Astrocyte of the spinal cord (primary cell): Measurements from ENCODE around the gene SLX4IP.

ENCODE experiments used
- DNase-seq: peaks from one replicate; pipeline ENCODE4 v3.0.0; 2011; ENCODE audit warnings: low read depth, low spot score
- H3K4me3 ChIP-seq: 2 replicates; pipeline ENCODE4 v1.5.1; 2011; ENCODE audit warnings: low read depth, mild to moderate bottlenecking, low read length, moderate library complexity
- in situ Hi-C: cut with HindIII; loops from 2 replicates; pipeline ENCODE4 v1.10.0; 2017; ENCODE audit warnings: low sequenced_read_pairs
- TF ChIP-seq, protein P1 (sequence below): IDR thresholded peaks from 2 replicates; pipeline ENCODE4 v1.5.1; 2012; ENCODE audit warnings: low read depth, mild to moderate bottlenecking, low read length, inconsistent platforms

SLX4IP gene

DNA sequence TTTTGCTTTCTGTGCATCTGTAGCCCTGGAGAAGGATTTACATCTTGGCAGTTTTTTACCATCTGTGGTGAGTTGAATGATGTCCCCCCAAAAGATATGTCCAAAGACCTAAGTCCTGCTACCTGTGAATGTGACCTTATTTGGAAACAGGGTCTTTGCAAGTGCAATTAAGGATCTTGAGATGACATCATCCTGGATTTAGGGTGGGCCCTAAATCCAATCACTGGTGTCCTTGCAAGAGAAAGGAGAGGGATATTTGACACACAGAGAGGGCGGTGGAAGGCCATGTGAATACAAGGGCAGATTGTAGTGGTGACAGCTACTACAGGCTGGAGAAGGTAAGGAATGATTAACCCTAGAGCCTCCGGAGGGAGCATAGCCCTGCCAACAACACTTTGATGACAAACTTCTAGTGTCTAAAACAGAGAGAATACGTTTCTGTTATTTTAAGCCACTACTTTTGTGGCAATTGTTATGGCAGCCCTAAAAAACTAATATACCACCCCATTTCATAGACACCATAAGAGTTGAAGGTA is 36.2 kb upstream of the SLX4IP start:
- in situ Hi-C loops = no loop called here
- TF ChIP-seq, protein P1, sequence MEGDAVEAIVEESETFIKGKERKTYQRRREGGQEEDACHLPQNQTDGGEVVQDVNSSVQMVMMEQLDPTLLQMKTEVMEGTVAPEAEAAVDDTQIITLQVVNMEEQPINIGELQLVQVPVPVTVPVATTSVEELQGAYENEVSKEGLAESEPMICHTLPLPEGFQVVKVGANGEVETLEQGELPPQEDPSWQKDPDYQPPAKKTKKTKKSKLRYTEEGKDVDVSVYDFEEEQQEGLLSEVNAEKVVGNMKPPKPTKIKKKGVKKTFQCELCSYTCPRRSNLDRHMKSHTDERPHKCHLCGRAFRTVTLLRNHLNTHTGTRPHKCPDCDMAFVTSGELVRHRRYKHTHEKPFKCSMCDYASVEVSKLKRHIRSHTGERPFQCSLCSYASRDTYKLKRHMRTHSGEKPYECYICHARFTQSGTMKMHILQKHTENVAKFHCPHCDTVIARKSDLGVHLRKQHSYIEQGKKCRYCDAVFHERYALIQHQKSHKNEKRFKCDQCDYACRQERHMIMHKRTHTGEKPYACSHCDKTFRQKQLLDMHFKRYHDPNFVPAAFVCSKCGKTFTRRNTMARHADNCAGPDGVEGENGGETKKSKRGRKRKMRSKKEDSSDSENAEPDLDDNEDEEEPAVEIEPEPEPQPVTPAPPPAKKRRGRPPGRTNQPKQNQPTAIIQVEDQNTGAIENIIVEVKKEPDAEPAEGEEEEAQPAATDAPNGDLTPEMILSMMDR = no peak
- no peak overlapping the region for H3K4me3 ChIP-seq
- no peak for DNase-seq

DNA sequence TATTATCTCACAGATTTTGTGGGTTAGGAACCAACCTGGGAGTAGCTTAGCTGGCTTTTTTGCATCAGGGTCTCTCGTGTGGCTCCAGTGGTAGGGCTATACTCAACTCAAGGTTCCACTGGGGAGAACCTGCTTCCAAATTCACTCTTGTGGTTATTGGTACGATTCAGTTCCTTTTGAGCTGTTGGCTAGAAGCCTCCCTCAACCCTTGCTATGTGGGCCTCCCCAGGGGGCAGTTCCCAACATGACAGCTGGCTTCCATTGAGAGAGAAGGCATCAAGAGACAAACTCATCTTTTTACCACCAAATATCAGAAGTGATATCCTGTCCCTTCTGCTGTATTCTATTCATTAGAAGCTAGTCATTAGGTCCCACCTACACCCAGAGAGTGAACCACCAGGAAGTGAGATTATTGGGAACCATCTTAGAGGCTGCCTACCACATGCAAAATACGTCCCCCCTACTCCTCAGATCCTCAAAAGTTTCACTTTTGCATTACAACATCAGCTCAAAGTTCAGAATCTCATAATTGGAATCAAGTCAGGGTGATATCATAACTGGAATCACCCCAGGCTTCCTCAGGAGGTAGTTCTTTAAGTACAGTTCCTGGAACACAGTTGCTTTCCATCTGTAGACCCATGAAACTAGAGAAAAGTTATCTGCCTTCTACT is 32.0 kb upstream of the SLX4IP start:
- in situ Hi-C loops = no loop called here
- no peak for DNase-seq
- TF ChIP-seq, protein P1 = no peak
- H3K4me3 ChIP-seq = no peak overlapping the region

DNA sequence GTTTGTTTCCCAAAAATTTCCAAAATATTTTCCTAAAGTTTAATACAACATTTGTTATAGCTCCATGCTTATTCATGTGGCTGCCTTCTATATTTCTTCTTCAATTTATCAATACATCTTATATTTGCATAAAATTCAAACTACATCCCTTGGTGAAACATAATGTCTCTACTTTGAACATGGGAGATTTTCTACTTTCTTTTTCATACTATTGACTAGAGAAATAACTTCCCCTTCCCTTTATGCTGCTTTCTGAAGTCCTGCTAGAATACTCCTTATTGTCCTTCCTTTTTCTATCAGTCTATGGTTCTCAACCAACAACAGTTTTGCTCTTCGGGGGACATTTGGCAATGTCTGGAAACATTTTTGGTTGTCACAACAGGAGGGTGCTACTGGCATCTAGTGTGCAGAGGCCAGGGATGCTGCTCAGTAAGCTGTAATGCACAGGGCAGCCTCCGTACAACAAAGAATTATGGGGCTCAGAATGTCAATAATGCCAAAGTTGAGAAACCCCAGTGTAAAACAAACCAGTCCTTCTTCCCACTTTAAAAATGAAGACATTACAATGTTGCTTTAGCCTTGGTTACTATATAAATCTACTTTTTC is 31.0 kb upstream of the SLX4IP start:
- in situ Hi-C loops = no loop called here
- TF ChIP-seq, protein P1 = no peak
- DNase-seq = no peak
- no peak overlapping the region for H3K4me3 ChIP-seq

DNA sequence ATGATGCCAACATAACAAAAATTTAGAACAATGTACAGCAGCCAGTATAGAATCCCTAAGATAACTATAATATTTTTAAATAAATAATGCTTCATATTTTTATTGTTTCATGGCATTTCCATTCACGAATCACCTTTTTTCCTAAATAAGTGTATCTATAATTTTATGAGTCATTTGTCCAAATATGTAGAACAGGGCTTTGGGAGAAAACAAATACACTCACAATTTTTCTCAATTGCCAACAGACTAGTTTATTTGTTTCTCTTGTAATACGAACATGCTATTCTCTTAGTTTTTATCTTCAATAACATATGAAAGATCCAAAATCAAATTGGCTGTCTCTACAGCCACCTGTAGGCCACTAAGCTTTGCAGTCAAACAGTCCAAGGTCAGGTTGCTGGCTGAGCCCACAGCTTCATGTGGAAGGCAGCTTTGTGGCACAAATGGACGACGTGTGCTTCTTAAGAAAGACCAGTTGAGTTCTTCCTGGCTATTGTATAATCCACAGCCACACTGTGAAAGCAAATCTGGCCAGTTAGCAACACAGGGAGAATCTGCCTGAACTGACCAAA is 30.1 kb upstream of the SLX4IP start:
- no peak overlapping the region for H3K4me3 ChIP-seq
- in situ Hi-C loops = no loop called here
- TF ChIP-seq, protein P1 = no peak
- no peak for DNase-seq

DNA sequence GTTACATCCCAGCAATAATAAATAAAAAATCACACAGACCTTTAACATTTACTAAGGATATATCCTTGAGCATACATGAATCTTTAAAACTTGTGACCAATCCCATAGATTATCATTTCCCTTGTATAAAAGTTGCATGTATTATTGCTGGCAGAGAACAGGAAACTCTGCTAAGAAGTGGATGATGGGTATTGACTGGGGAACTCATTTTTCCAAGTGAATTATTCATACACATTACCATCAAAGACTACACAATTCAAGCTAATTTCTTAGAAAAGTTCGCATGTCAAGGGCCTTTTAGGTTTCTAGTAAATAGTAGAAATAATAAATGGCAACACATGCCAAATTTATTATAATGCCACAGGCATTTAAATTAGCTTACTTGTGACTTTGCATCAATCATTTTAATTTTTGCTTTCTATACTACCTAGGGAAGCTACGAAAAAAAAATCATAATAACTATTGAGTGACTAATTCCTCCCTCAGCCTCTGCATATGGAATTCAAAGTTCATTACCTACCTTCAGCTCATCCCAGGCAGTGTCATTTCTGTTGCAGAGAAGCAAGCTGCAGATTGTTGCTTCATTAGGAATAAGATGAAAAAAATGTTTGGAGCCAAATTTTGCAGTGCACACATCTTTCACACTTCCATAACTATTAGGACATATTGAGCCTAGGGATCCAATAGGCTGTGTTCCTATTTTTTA is 26.8 kb upstream of the SLX4IP start:
- no peak for DNase-seq
- in situ Hi-C loops = no loop called here
- TF ChIP-seq, protein P1 = no peak
- H3K4me3 ChIP-seq = no peak overlapping the region

DNA sequence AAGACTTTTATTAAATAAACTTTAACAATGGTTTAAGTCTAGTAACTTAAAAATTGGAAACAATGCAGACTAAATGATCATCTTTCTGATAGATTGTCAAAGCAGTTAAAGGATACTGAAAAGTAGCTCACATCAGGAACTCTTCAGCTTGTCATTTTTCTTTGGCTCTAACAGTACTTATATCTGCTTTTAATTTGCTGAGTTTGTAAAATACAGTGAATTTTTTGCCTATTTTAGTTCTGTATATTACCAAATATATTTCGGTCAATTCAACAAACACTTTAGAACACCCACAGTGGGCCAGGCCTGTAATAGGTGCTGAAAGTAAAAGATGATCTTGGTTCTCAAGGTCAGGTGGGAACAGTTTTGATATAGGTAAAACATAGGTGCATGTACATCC is 23.4 kb upstream of the SLX4IP start:
- TF ChIP-seq, protein P1 = no peak
- in situ Hi-C loops = no loop called here
- H3K4me3 ChIP-seq = no peak overlapping the region
- DNase-seq = no peak
